SH-SY5Y (cell line): ENCODE results near the gene ZFTA.

Experiments
- GATA2 ChIP-seq: IDR thresholded peaks from 2 replicates; pipeline ENCODE4 v1.6.1; 2011; ENCODE audit warnings: mild to moderate bottlenecking, low read depth, low read length
- GATA3 ChIP-seq: IDR thresholded peaks from 2 replicates; pipeline ENCODE4 v1.6.1; 2011; ENCODE audit warnings: low read depth, mild to moderate bottlenecking, low read length, moderate library complexity

DNA sequence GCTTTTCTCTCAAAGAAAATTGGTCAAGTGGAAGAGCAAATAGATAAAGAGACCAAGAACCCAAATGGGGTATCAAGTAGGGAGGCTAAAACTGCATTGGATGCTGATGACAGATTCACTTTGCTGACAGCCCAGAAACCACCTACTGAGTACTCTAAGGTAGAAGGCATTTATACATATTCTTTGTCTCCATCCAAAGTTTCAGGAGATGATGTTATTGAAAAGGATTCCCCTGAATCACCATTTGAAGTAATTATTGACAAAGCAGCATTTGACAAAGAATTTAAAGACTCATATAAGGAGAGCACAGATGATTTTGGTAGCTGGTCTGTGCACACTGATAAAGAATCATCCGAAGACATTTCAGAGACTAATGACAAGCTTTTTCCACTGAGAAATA, 49.6 kb downstream of the ZFTA start:
- TF ChIP-seq GATA2 (no peak), GATA3 (no peak)
